Adrenal gland (tissue), 12 donors: ENCODE data around the gene VPS13D. TPM values are rescaled to one million over a fixed set of nuclear protein-coding genes. Genes with fewer than 3 reads are reported as not detected.

Experiments
- DNase-seq, 7 donors: peaks; one replicate each; pipeline ENCODE4 v3.0.0-alpha.2; 2019 to 2020
- H3K27ac ChIP-seq, 5 donors: fragments of 200-600 bp; sonication (generic) in 4 of 5; 1 replicate in 3 of 5; 2 replicates in 2 of 5; pipeline versions ENCODE4 v1.5.1 to v1.8.0; 2016 to 2020; ENCODE audit warnings: mild to moderate bottlenecking in 1 of 5
- H3K27me3 ChIP-seq: fragments of 200-600 bp; 2 replicates; pipeline ENCODE4 v1.8.0; 2021
- H3K36me3 ChIP-seq, 2 donors: fragments of 200-600 bp; replicated peaks in 1 of 2; 1 replicate in 1 of 2; 2 replicates in 1 of 2; pipeline versions ENCODE4 v1.5.1 to v1.8.0; 2018 to 2022
- H3K4me1 ChIP-seq, 2 donors: fragments of 200-600 bp; replicated peaks in 1 of 2; 1 replicate in 1 of 2; 2 replicates in 1 of 2; pipeline versions ENCODE4 v1.5.1 to v1.8.0; 2018 to 2021
- H3K4me3 ChIP-seq, 4 donors: fragments of 200-600 bp; sonication (generic) in 3 of 4; one replicate each; pipeline ENCODE4 v1.5.1; 2016 to 2018
- H3K9me3 ChIP-seq, 3 donors: fragments of 200-600 bp; sonication (generic) in 1 of 3; replicated peaks in 1 of 3; 1 replicate in 2 of 3; 2 replicates in 1 of 3; pipeline versions ENCODE4 v1.5.1 to v1.8.0; 2016 to 2021
- POLR2A ChIP-seq, 2 donors: fragments of 450-650 bp; IDR thresholded peaks; one replicate each; pipeline ENCODE4 v1.6.1; 2017; ENCODE audit warnings: antibody characterized with exemption in 2 of 2, mild to moderate bottlenecking in 2 of 2, moderate library complexity in 1 of 2
- WGBS, 4 donors: extraction: QIAGEN DNeasy Blood & Tissue Kit in 2 of 4; methylation state at CpG; one replicate each; pipeline versions ENCODE4 v1.1.5 to v1.1.7; 2013 to 2017; 5-methylcytosine and 5-hydroxymethylcytosine counted together
- intact Hi-C, 2 donors: fragments of 100-400 bp; cut with DNase I; formaldehyde crosslinking; loops; one replicate each; pipeline versions ENCODE4 v1.14.1 to v1.15.0; 2022 to 2023
- polyA plus RNA-seq, 3 donors: library from polyadenylated mRNA; stranded (reverse); fragments of 200-250 nt in 2 of 3; fragments of 350-450 nt in 1 of 3; fragmentation: Illumina TruSeq in 1 of 3; extraction: RNeasy Lipid Tissue Mini Kit (QIAGEN cat#74804) in 1 of 3; gene quantifications; one replicate each; pipeline ENCODE4 v1.2.3, GENCODE V29; 2013 to 2014
- total RNA-seq, 9 donors: library from RNA; depleted of rRNA in 4 of 9; stranded (reverse); fragments of >200 nt in 4 of 9; fragments of 120-200 nt in 1 of 9; fragmentation: NEBNext Ultra II Directional in 1 of 9; extraction: Animal tissue kit (Norgen Biotek cat#: 25700) in 1 of 9; gene quantifications; one replicate each; pipeline versions ENCODE4 v1.1.0 to v1.2.4, GENCODE V29; 2013 to 2023
- TF ChIP-seq, protein P1 (sequence below), 6 experiments: fragments of 450-650 bp in 4 of 6; fragments of 200-600 bp in 2 of 6; sonication (generic) in 1 of 6; IDR thresholded peaks; 1 replicate in 5 of 6; 2 replicates in 1 of 6; pipeline versions ENCODE4 v1.5.1 to v1.8.0; 2016 to 2021; ENCODE audit warnings: antibody characterized with exemption in 6 of 6, mild to moderate bottlenecking in 2 of 6, moderate library complexity in 1 of 6
- donor health status: healthy with polysubstance abuse.
- donor health status: Bipolar disorder and iron deficiency.
- donor health status: DM: yes; HTN: yes; CAD: no.
- donor health status: DM: no; HTN: no; CAD: no.
- donor health status: DM: no; HTN: no; CAD: no.
- donor health status: DM: yes; HTN: yes; CAD: no.

Gene VPS13D
- total and polyA plus RNA-seq, 12 donors = 17.0 to 62.3 (median 39.9) TPM

DNA sequence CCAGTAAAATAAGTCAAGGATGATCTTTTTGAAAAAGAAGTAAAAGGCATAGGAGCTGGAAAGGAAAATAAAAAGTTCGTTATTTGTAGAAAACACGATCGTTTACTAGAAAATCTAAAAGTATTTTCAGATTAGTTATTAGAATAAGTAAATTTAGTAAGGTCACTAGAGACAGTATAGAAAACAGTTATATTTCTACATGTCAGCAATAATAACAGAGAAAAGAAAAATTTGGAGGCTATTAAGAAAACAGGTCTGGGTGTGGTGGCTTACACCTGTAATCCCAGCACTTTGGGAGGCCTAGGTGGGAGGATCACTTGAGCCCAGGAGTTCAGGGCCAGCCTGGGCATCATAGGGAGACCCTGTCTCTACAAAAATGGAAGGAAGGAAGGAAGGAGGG lies 181.3 kb downstream of the VPS13D start:
- no peak overlapping the region for H3K4me3 ChIP-seq
- intact Hi-C loops = no loop called here
- no peaks in the 10 kb centered on the region for H3K27me3 ChIP-seq
- H3K4me1 ChIP-seq = peaks cover 8 to 26% of the 10 kb centered on the region in 2 donors
- no peak for TF ChIP-seq POLR2A (IDR thresholded peaks at IDR 0.05)
- TF ChIP-seq, protein P1, sequence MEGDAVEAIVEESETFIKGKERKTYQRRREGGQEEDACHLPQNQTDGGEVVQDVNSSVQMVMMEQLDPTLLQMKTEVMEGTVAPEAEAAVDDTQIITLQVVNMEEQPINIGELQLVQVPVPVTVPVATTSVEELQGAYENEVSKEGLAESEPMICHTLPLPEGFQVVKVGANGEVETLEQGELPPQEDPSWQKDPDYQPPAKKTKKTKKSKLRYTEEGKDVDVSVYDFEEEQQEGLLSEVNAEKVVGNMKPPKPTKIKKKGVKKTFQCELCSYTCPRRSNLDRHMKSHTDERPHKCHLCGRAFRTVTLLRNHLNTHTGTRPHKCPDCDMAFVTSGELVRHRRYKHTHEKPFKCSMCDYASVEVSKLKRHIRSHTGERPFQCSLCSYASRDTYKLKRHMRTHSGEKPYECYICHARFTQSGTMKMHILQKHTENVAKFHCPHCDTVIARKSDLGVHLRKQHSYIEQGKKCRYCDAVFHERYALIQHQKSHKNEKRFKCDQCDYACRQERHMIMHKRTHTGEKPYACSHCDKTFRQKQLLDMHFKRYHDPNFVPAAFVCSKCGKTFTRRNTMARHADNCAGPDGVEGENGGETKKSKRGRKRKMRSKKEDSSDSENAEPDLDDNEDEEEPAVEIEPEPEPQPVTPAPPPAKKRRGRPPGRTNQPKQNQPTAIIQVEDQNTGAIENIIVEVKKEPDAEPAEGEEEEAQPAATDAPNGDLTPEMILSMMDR (IDR thresholded peaks at IDR 0.05) = no peak
- H3K27ac ChIP-seq = no peak overlapping the region
- no peaks in the 10 kb centered on the region for H3K36me3 ChIP-seq
- DNase-seq = no peak
- 96 to 99% (median 98%) methylated on average over 3 of the region's 3 CpGs for WGBS, 4 donors
- H3K9me3 ChIP-seq = no peaks in the 10 kb centered on the region

DNA sequence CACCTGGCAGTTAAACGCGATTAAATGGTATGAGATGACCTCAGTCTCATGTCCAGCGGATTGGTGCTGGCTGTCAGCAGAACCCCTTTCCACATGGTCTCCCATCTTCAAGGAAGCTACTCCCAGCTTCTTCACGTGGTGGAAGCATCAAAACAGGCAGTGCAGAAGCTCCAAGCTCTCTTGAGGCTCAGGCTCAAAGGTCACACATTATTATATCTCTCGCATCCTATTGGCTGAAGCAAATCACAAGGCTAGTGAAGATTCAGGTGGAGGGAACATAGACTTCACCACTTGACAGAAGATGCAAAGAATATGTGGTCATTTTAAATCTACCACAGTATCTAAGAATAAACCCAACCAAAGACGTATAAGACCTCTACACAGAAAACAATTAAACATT lies 181.9 kb downstream of the VPS13D start:
- H3K36me3 ChIP-seq = peaks cover 0 to under 1% of the 10 kb centered on the region in 2 donors
- H3K27ac ChIP-seq = no peak overlapping the region
- H3K4me3 ChIP-seq = no peak overlapping the region
- TF ChIP-seq, protein P1 (IDR thresholded peaks at IDR 0.05) = no peak
- no peak for TF ChIP-seq POLR2A (IDR thresholded peaks at IDR 0.05)
- H3K27me3 ChIP-seq = no peaks in the 10 kb centered on the region
- no peaks in the 10 kb centered on the region for H3K9me3 ChIP-seq
- WGBS, 4 donors = 92 to 97% (median 97%) methylated on average over 6 of the region's 6 CpGs
- H3K4me1 ChIP-seq = peaks cover 4 to 21% of the 10 kb centered on the region in 2 donors
- intact Hi-C loops = no loop called here
- DNase-seq = no peak

DNA sequence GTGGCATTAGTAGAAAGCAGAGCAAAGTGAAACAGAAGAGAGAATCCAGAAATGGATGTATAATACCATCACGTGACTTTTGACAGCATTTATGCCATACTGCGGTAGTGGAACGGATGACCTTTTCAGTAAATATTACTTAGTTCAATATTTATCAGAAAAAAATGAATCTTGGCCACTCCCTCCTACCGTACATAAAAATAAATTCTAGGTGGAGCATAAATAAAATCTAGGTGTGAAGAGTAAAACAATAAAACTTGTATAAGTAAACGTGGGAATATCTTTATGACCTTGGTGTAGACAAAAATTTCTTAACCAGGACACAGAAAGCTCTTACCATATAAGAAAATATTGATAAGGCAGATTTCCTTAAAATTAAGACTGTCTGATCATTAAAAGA lies 182.6 kb downstream of the VPS13D start:
- Histone ChIP-seq H3K27me3 (no peaks in the 10 kb centered on the region), H3K27ac (no peak overlapping the region), H3K36me3 (peaks cover 0 to 7% of the 10 kb centered on the region in 2 donors), H3K4me3 (no peak overlapping the region), H3K4me1 (peaks cover 0 to 14% of the 10 kb centered on the region in 2 donors), H3K9me3 (no peaks in the 10 kb centered on the region)
- 94 to 97% (median 95%) methylated on average over 5 of the region's 5 CpGs for WGBS, 4 donors
- no peak for TF ChIP-seq POLR2A (IDR thresholded peaks at IDR 0.05)
- TF ChIP-seq, protein P1 (IDR thresholded peaks at IDR 0.05) = no peak
- intact Hi-C loops = no loop called here
- no peak for DNase-seq

DNA sequence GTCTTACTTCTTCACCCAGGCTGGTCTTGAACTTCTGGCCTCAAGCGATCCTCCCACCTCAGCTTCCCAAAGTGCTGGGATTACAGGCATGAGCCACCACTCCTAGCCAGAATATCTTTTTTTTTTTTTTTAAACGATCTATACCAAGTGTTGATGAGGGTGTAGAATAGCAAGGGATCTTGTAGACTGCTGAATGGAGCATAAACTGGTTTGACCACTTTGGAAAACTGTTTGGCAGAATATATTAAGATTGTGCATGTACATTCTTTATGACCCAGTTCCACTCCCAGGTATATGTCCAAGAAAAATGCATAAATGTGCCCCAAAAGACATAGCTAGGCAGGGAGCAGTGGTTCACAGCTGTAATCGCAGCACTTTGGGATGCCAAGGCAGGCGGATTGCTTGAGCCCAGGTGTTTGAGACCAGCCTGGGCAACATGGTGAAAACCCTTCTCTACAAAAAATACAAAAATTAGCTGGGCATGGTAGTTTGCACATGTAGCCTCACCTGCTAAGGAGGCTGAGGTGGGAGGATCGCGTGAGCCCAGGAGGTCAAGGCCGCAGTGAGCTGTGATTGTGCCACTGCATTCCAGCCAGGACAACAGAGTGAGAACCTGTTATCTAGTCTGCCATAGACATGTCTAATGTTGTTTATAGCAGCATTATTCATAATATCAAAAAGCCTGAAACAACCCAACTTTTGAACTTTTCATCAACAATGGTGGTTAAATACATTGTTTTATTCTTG lies 184.0 kb downstream of the VPS13D start:
- 89 to 93% (median 92%) methylated on average over 7 of the region's 7 CpGs for WGBS, 4 donors
- Histone ChIP-seq H3K27ac (no peak overlapping the region), H3K9me3 (no peaks in the 10 kb centered on the region), H3K27me3 (no peaks in the 10 kb centered on the region), H3K36me3 (peaks cover 0 to 21% of the 10 kb centered on the region in 2 donors), H3K4me3 (no peak overlapping the region), H3K4me1 (peaks cover 0 to under 1% of the 10 kb centered on the region in 2 donors)
- DNase-seq = no peak
- no peak for TF ChIP-seq POLR2A (IDR thresholded peaks at IDR 0.05)
- TF ChIP-seq, protein P1 (IDR thresholded peaks at IDR 0.05) = no peak
- intact Hi-C loops = no loop called here
